Activated T-cell treated with anti-CD3 and anti-CD28 coated beads for 48 hours (primary cell): ENCODE data around the gene VSTM4.

Experiments
- DNase-seq: peaks from one replicate; pipeline ENCODE4 v3.0.0-alpha.2; 2020; ENCODE audit warnings: low read depth

VSTM4 gene

GRCh38 chr10:49141541-49142332, 26.4 kb upstream of the VSTM4 start:
- no peak for DNase-seq

- DNase-seq: no peak
Measured at GRCh38 chr10:49140304-49141177, 25.2 kb upstream of the VSTM4 start.

GRCh38 chr10:49139846-49140195, 24.5 kb upstream of the VSTM4 start:
- no peak for DNase-seq

GRCh38 chr10:49139028-49139845, 23.9 kb upstream of the VSTM4 start:
- no peak for DNase-seq

- DNase-seq: no peak
Measured at GRCh38 chr10:49138361-49138891, 23.1 kb upstream of the VSTM4 start.

- DNase-seq: no peak
Measured at GRCh38 chr10:49136525-49136924, 21.2 kb upstream of the VSTM4 start.

GRCh38 chr10:49135575-49136313, 20.4 kb upstream of the VSTM4 start:
- no peak for DNase-seq

GRCh38 chr10:49134327-49134726, 19.0 kb upstream of the VSTM4 start:
- no peak for DNase-seq

- DNase-seq: no peak
Measured at GRCh38 chr10:49133706-49134248, 18.5 kb upstream of the VSTM4 start, which contains the start of gene FAM170B. FAM170B (minus strand) TSS chr10:49134021; CDS start chr10:49133918, 103 bp downstream.

GRCh38 chr10:49132362-49132737, 17.0 kb upstream of the VSTM4 start:
- no peak for DNase-seq

- DNase-seq: no peak
Measured at GRCh38 chr10:49131507-49132361, 16.4 kb upstream of the VSTM4 start.

- DNase-seq: no peak
Measured at GRCh38 chr10:49129376-49129775, 14.1 kb upstream of the VSTM4 start.

GRCh38 chr10:49128854-49129253, 13.5 kb upstream of the VSTM4 start:
- no peak for DNase-seq

GRCh38 chr10:49123981-49124950, 8.9 kb upstream of the VSTM4 start:
- no peak for DNase-seq

GRCh38 chr10:49120911-49121310, 5.6 kb upstream of the VSTM4 start:
- DNase-seq: no peak

- DNase-seq: no peak
Measured at GRCh38 chr10:49119746-49120145, 4.4 kb upstream of the VSTM4 start.

GRCh38 chr10:49118430-49119074, 3.2 kb upstream of the VSTM4 start:
- no peak for DNase-seq

GRCh38 chr10:49117376-49118070, 2.2 kb upstream of the VSTM4 start:
- DNase-seq: no peak
